GF-D8 (cell line): Measurements from ENCODE around the gene PM20D1.

Experiments
- DNase-seq: peaks from one replicate; lab custom pipeline; 2025; lab: John Stamatoyannopoulos, UW

PM20D1 gene

DNA sequence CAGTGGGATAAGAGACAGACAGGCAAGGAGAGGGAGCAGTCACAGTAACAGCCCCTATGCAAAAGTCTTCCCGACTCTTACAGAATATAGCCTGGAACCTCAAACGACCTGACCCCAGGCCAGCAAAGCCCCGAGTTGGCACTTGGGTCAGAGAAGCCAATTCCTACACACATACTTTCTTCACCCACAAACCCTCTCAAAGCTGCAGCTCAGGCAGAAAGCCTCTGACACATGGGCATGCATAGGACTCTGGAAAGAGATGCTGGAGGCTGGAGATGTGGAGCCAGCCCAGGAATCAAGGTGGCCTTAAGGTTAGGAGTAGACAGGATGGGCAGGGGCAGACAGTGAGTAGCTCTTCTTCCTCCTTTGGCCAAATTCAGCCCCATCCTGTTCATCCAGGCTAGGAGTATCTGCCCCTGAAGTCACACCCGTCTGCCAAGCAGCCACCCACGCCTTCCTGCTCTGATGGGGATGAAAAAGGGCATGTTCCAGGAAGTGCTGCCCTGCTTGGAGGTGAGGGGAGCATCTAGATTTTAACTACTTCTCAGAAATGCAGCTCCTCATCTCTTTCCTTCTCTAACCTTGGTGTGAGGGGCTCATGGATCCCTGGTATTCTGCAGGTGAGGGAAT is 44.7 kb downstream of the PM20D1 start:
- DNase-seq = no peak

- no peak for DNase-seq
Measured at GRCh38 chr1:205804605-205805004, 45.3 kb downstream of the PM20D1 start.

DNA sequence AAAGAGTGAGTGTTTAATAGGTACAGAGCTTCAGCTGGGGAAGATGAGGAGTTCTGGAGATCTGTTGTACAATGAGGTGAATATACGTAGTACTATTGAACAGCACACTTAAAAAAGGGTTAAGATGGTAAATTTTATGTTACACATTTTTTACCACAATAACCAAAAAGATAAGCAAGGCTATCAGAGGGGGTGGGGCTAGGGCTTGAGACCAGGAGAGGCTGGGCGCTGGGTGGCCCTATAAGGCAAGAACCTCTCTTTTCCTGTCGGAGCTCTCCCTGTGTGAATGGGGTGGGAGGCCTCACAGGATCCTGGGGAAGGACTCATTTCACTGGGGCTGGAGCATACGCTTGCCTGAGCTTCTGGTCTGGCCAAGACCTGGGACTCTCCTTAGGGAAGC is 45.9 kb downstream of the PM20D1 start:
- no peak for DNase-seq

- no peak for DNase-seq
Measured at GRCh38 chr1:205802060-205802459, 47.9 kb downstream of the PM20D1 start.

- DNase-seq = no peak
Measured at GRCh38 chr1:205800981-205801703, 48.8 kb downstream of the PM20D1 start.

DNA sequence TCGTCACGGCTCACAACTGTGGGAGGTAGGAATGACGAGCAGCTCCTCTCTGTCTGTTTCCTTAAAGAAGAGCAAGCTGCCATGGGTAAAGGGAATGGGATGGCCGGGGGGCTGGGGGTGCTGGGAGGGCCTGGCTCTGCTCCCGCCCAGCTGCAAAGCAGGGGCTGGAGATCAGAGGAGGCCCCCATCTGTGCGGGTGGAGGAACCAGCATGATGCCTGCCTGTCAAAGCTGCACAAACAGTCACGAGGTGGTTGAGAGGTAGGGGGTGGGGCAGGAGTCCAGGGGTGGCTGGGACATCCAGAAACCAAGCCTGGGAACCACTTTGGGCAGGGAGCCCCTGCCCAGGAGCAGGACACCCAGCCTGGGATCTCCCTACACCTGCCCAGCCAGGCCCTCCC is 49.5 kb downstream of the PM20D1 start:
- DNase-seq = no peak

DNA sequence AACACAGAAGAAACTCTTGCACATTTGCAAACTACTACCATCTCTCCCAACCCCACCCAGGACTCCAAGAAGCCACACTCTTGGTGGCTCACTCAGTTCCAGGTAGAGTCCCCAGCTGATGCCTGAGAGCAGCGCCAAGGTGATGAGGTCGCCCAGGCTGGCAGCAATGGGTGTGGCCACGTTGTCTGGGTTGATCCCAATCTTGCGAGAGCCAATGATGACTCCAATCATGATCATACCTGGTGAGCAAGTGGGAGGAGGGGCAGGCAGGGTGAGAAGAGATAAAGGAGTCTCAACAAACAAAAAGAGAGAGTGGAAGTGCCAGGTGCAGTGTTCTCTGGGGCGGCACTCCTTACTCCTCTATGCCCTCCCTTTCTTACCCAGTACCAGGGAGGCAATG is 51.4 kb downstream of the PM20D1 start:
- DNase-seq = no peak

DNA sequence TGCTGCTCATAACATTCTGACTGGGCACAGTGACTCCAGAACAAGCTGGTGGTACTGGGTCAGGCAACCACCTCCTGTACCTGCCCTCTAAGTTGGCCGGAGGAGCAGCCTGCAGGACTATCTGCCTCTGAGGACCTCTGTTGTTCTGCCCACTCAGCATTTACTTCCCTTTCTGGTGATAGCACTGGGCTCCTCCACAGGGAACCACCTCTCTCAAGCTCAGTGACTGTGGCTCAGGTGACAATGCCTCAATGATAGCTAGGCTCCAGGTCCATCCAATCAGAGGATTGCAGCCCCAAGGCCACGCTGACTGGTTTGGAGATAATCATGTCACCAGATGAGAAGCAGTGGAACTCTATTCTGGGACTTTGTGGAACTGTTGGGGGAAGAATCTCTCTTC is 52.8 kb downstream of the PM20D1 start:
- no peak for DNase-seq

DNA sequence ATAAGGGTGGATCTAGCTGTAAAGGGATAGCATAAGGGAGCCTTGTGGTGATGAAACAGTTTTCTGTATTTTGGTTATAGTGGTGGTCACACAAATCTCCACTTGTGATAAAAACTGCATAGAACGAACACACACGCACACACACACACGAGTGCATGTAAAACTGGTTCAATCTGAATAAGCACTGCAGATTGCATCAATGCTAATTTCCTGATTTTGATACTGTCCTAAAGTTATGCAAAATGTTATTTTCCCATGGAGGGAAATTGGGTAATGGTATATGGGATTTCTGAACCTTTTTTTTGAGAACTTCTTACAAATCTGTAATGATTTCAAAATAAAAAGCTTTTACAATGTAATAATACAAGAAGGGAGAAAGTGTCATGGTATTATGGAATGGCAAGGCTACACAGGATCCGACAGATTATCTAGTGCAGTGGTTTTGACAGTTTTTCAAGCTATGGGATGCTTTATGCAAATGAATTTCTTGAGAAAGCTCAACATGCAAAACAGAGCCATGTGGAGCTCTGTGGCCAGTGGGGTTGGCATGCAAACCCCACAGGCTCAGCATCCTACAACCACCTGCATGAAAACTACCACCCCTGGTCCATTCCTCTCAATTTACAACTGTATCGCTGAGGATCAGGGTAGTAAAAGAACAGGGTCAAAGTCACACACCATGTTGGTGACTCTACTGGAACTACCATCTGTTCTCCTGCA is 55.8 kb downstream of the PM20D1 start:
- DNase-seq = no peak

- DNase-seq = no peak
Measured at GRCh38 chr1:205792961-205793673, 56.8 kb downstream of the PM20D1 start.

GRCh38 chr1:205792481-205792881 is 57.5 kb downstream of the PM20D1 start:
- DNase-seq = no peak

GRCh38 chr1:205791568-205792180 is 58.3 kb downstream of the PM20D1 start:
- no peak for DNase-seq

DNA sequence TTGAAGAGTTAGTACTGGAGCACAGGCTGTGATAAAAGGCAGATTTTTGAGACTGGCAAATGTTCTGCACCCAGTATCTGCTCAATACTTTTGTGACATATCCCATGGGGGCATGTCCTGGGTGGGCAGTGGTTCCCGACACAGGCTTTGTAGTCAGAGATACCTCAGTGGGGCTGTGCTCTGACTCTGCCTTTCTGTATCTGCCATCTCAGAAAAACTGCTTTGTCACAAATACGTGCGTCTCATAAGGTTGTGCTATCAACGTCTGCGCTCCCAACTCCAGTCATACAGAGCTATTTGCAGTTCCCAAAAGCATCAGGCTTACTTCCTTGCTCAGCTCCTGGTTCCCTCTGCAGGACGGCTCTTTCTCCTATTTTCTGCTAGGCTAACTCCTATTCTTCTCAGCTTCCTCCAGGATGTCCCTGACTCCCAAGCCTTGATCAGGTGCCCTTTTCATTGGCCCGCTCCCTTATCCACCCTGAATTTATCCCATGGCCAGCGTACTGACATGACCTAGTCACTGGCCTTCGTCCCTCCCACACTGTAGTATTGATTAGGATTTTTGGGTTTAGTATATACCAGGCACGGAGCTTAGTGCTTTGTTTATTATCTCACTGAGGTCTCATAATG is 62.5 kb downstream of the PM20D1 start:
- no peak for DNase-seq

DNA sequence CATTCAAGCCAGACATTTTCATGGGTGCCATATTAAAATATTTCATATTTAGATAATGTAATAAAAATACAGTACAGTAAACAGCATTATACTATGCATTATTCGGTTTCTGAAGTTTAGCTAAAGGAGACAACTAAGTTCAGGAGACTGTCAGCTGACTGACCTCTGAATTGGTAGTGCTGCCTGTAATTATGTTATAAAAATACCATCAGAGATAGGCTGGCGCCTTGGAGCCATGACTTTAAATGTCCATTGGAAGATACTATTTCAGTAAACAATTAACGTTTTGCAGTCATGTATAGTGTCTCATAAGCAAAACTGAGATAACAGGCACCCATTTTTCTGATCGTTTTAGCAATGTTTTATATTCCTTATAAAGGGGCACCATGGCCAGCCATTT is 63.3 kb downstream of the PM20D1 start:
- DNase-seq = no peak

DNA sequence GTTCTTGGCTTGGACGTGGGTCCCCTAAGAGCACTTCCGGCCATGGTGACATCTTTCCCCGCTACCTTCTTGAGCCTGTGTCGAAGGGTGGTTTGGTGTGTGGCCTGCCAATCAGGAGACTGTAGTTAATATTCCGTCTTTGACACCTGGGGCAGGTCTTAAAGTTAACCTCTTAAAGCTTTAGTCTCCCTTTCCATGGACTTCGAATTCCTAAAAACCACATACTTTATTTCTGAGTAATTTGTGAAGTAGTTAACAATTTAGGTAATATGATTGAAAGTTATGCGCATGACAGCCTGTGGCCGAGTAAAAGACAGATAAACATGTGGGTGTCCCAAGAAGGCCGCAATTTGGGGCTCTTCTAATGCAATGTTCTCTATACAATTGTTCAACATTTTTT is 64.5 kb downstream of the PM20D1 start:
- DNase-seq = no peak

DNA sequence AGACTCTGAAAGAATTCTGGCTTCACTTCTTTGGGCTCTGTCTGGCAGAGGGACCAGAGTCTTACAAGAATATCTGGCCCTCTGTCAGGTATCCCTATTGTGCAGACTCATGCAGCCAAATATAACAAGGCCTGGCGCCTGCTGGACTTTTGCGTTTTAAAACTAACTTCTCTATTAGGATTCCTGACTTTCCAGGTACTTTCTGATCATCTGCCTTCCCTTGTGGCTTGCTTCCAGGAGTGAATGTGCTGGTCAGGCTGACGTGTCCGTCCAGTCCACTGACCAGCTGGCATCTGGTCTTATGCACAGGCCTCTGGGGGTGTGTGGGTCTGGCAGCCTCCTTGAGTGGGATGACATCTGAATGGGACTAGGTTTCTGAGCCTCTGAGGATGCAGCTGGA is 66.0 kb downstream of the PM20D1 start:
- DNase-seq = no peak

- no peak for DNase-seq
Measured at GRCh38 chr1:205783433-205783795, 66.5 kb downstream of the PM20D1 start.

DNA sequence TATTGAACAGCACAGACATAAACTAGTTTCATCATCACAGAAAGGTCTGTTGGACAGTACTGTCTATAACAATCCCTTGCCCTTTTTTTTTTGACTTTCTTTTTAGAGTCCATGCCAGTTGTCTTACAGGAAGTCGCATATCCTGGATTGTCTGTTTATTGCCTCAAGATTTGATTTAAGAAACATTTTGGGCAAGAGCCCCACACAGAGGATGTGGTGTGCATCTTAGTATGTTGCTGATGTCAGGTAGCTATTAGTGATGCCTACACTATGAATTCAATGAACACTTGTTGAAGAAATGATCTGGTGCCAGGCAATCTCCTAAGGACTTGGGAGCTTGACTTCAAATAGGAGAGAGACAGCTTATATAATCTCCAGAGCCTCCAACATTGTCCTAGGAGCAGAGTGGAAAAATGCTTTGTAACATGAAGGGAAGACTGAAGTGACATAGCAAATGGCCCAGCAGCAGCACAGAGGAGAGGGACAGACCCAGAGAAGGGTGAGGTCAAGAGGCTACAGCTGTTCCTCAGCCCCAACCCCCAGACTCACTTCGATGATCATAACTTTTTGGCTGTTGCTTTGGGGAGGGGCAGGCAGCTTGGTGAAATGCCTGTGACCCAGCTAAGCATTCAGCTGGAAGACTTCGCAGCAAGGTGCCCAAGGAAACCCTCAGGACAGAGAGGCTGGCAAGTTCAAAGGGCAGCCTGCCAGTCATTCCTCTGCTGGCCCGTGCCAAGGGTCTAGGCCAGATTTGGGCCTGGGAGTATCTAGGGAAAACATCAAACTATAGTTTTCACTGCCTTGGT is 67.1 kb downstream of the PM20D1 start:
- DNase-seq = no peak

GRCh38 chr1:205780335-205780734 is 69.6 kb downstream of the PM20D1 start:
- no peak for DNase-seq
